ENCODE data around the gene ZNF470. TPM values are rescaled to one million over a fixed set of nuclear protein-coding genes. Genes with fewer than 3 reads are reported as not detected.

The ZNF470 gene
- total and polyA plus RNA-seq, 9 of the 15 experiments (the other 6 are each of a cell fraction or from before 2014, with no cell fraction given): 0.03 TPM; not detected in 8

- no peak for TF ChIP-seq ZNF124 (CRISPR knock-in tag; IDR thresholded peaks at IDR 0.05)
- no peak for TF ChIP-seq TAF7 (tag; IDR thresholded peaks at IDR 0.05)
- TF ChIP-seq TCF3 (CRISPR knock-in tag; IDR thresholded peaks at IDR 0.05): peak; percentile 21; the same call in 1 of the 2 replicates
- no peak for TF ChIP-seq ARID2 (IDR thresholded peaks at IDR 0.05)
- TF ChIP-seq, protein P1, sequence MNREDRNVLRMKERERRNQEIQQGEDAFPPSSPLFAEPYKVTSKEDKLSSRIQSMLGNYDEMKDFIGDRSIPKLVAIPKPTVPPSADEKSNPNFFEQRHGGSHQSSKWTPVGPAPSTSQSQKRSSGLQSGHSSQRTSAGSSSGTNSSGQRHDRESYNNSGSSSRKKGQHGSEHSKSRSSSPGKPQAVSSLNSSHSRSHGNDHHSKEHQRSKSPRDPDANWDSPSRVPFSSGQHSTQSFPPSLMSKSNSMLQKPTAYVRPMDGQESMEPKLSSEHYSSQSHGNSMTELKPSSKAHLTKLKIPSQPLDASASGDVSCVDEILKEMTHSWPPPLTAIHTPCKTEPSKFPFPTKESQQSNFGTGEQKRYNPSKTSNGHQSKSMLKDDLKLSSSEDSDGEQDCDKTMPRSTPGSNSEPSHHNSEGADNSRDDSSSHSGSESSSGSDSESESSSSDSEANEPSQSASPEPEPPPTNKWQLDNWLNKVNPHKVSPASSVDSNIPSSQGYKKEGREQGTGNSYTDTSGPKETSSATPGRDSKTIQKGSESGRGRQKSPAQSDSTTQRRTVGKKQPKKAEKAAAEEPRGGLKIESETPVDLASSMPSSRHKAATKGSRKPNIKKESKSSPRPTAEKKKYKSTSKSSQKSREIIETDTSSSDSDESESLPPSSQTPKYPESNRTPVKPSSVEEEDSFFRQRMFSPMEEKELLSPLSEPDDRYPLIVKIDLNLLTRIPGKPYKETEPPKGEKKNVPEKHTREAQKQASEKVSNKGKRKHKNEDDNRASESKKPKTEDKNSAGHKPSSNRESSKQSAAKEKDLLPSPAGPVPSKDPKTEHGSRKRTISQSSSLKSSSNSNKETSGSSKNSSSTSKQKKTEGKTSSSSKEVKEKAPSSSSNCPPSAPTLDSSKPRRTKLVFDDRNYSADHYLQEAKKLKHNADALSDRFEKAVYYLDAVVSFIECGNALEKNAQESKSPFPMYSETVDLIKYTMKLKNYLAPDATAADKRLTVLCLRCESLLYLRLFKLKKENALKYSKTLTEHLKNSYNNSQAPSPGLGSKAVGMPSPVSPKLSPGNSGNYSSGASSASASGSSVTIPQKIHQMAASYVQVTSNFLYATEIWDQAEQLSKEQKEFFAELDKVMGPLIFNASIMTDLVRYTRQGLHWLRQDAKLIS (CRISPR knock-in tag; IDR thresholded peaks at IDR 0.05): peak; percentile 72
- no peak for TF ChIP-seq ZNF445 (CRISPR knock-in tag; IDR thresholded peaks at IDR 0.05; ENCODE audit: low read depth)
- TF ChIP-seq NCOA1 (IDR thresholded peaks at IDR 0.05; ENCODE audit: low read depth): peak; percentile 98
- peak; percentile 66; the same call in 1 of the 2 replicates for TF ChIP-seq FOXP4 (CRISPR knock-in tag; IDR thresholded peaks at IDR 0.05; ENCODE audit: borderline replicate concordance)
- TF ChIP-seq TAL1 (IDR thresholded peaks at IDR 0.05): no peak
- no peak for TF ChIP-seq ZC3H4 (CRISPR knock-in tag; IDR thresholded peaks at IDR 0.05; ENCODE audit: borderline replicate concordance)
- no peak for TF ChIP-seq ZNF316 (IDR thresholded peaks at IDR 0.05)
- no peak for TF ChIP-seq TFAM (CRISPR knock-in tag; conservative IDR thresholded peaks at IDR 0.05)
- TF ChIP-seq, protein P2, sequence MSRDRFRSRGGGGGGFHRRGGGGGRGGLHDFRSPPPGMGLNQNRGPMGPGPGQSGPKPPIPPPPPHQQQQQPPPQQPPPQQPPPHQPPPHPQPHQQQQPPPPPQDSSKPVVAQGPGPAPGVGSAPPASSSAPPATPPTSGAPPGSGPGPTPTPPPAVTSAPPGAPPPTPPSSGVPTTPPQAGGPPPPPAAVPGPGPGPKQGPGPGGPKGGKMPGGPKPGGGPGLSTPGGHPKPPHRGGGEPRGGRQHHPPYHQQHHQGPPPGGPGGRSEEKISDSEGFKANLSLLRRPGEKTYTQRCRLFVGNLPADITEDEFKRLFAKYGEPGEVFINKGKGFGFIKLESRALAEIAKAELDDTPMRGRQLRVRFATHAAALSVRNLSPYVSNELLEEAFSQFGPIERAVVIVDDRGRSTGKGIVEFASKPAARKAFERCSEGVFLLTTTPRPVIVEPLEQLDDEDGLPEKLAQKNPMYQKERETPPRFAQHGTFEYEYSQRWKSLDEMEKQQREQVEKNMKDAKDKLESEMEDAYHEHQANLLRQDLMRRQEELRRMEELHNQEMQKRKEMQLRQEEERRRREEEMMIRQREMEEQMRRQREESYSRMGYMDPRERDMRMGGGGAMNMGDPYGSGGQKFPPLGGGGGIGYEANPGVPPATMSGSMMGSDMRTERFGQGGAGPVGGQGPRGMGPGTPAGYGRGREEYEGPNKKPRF (IDR thresholded peaks at IDR 0.05; ENCODE audit: low read depth, low read length): no peak
- no peak for TF ChIP-seq ZMIZ1 (IDR thresholded peaks at IDR 0.05; ENCODE audit: low read depth in 2 of 2, low read length in 2 of 2)
- TF ChIP-seq FOXJ3 (CRISPR knock-in tag; IDR thresholded peaks at IDR 0.05): peak; percentile 82
- TF ChIP-seq RBM14 (IDR thresholded peaks at IDR 0.05; ENCODE audit: borderline replicate concordance, insufficient read depth, low read depth, low read length): no peak
- TF ChIP-seq EHMT2 (IDR thresholded peaks at IDR 0.05): peak; percentile 100
Observed at GRCh38 chr19:56637976-56638555, 70.8 kb downstream of the ZNF470 start (continued).

Measured in K562 (cell line).